Measurements from ENCODE around the gene FAF1. TPM values are rescaled to one million over a fixed set of nuclear protein-coding genes. Genes with fewer than 3 reads are reported as not detected.
A peak's percentile ranks its signal among the peaks of the same experiment; 100 is the strongest.

Gene FAF1
- total RNA-seq, 4 donors from 2014 or later, result 23.8 to 64.6 (median 43.9) TPM

GRCh38 chr1:50983219-50983802, 23.2 kb upstream of the FAF1 start:
- DNase-seq, result no peak
- peaks cover 0 to 11% (median 0%) of the 10 kb centered on the region in 3 donors for H3K4me1 ChIP-seq
- intact Hi-C loops (cut with DNase I), result no loop called here
- H3K27me3 ChIP-seq, result no peaks in the 10 kb centered on the region
- H3K27ac ChIP-seq, result peak overlapping the region in 1 of 4 donors; percentile 47
- whole genome bisulfite sequencing, 2 donors, result 58 to 61% methylated on average over 2 of the region's 2 CpGs
- H3K9me3 ChIP-seq, result no peaks in the 10 kb centered on the region
- TF ChIP-seq CTCF (IDR thresholded peaks at IDR 0.05), result no peak
- TF ChIP-seq POLR2A (IDR thresholded peaks at IDR 0.05), result no peak
- no peaks in the 10 kb centered on the region for H3K36me3 ChIP-seq
- H3K4me3 ChIP-seq, result no peak overlapping the region

- H3K27ac ChIP-seq, result peak overlapping the region in 1 of 4 donors; percentile 97
- DNase-seq, result no peak
Measured at GRCh38 chr1:50982611-50983010, 22.5 kb upstream of the FAF1 start.

GRCh38 chr1:50981741-50982140, 21.7 kb upstream of the FAF1 start:
- TF ChIP-seq CTCF (IDR thresholded peaks at IDR 0.05) (no peak), POLR2A (IDR thresholded peaks at IDR 0.05) (no peak)
- peak overlapping the region in 2 of 4 donors; percentile 5 to 9 for H3K4me3 ChIP-seq
- H3K4me1 ChIP-seq, result peaks cover 0 to 23% (median 0%) of the 10 kb centered on the region in 3 donors
- peak overlapping the region in 2 of 4 donors; percentile 10 to 97 for H3K27ac ChIP-seq
- intact Hi-C loops (cut with DNase I), result no loop called here
- no peaks in the 10 kb centered on the region for H3K9me3 ChIP-seq
- no peaks in the 10 kb centered on the region for H3K27me3 ChIP-seq
- H3K36me3 ChIP-seq, result no peaks in the 10 kb centered on the region
- 91 to 92% methylated on average over 1 of the region's 1 CpG for WGBS, 2 donors
- no peak for DNase-seq

More at GRCh38 chr1:50982611-50983010, 22.5 kb upstream of the FAF1 start:
- no peaks in the 10 kb centered on the region for H3K36me3 ChIP-seq
- intact Hi-C loops (cut with DNase I), result no loop called here
- TF ChIP-seq CTCF (IDR thresholded peaks at IDR 0.05) (no peak), POLR2A (IDR thresholded peaks at IDR 0.05) (no peak)
- H3K4me1 ChIP-seq, result peaks cover 0 to 14% (median 0%) of the 10 kb centered on the region in 3 donors
- no peaks in the 10 kb centered on the region for H3K27me3 ChIP-seq
- WGBS, 2 donors, result 83 to 88% methylated on average over 3 of the region's 3 CpGs
- no peaks in the 10 kb centered on the region for H3K9me3 ChIP-seq
- no peak overlapping the region for H3K4me3 ChIP-seq

GRCh38 chr1:50980505-50980904, 20.4 kb upstream of the FAF1 start:
- TF ChIP-seq POLR2A (IDR thresholded peaks at IDR 0.05) (no peak), CTCF (IDR thresholded peaks at IDR 0.05) (no peak)
- peak overlapping the region in 2 of 4 donors; percentile 94 to 97 for H3K27ac ChIP-seq
- H3K9me3 ChIP-seq, result no peaks in the 10 kb centered on the region
- no peaks in the 10 kb centered on the region for H3K27me3 ChIP-seq
- H3K36me3 ChIP-seq, result no peaks in the 10 kb centered on the region
- peaks cover 0 to 32% (median 0%) of the 10 kb centered on the region in 3 donors for H3K4me1 ChIP-seq
- DNase-seq, result no peak
- intact Hi-C loops (cut with DNase I), result no loop called here
- no peak overlapping the region for H3K4me3 ChIP-seq

GRCh38 chr1:50979937-50980336, 19.9 kb upstream of the FAF1 start:
- Histone ChIP-seq H3K27ac (peak overlapping the region in 2 of 4 donors; percentile 94 to 97), H3K9me3 (no peaks in the 10 kb centered on the region), H3K27me3 (no peaks in the 10 kb centered on the region), H3K4me3 (no peak overlapping the region), H3K36me3 (no peaks in the 10 kb centered on the region), H3K4me1 (peaks cover 0 to 32% (median 0%) of the 10 kb centered on the region in 3 donors)
- TF ChIP-seq CTCF (IDR thresholded peaks at IDR 0.05) (no peak), POLR2A (IDR thresholded peaks at IDR 0.05) (no peak)
- DNase-seq, result no peak
- intact Hi-C loops (cut with DNase I), result no loop called here
- WGBS, 2 donors, result 67 to 79% methylated on average over 1 of the region's 1 CpG

Data from esophagus squamous epithelium (tissue), 5 donors.